Activated T-helper 2 cell treated with anti-CD3 and anti-CD28 coated beads, Interferon-gamma antibody, Interleukin-2, Interleukin-4, amounts not matched to agents 10 μg/mL and 5 μg/mL and 100 μg/mL, durations not matched to agents 14 hours and 24 hours and 36 hours (primary cell): ENCODE data around the gene ACSBG1. TPM values are rescaled to one million over a fixed set of nuclear protein-coding genes. Genes with fewer than 3 reads are reported as not detected.
A peak's percentile ranks its signal among the peaks of the same experiment; 100 is the strongest.
"Not testable (repeated sequence)": the region's sequence is repeated elsewhere in the genome, so short reads cannot be mapped to it uniquely, and the experiment has no call there.

Experiments used
- DNase-seq: peaks from one replicate; pipeline ENCODE4 v3.0.0; 2021; ENCODE audit warnings: low spot score
- H3K27ac Mint-ChIP-seq: one replicate; pipeline ENCODE4 v1.8.0; 2021; ENCODE audit warnings: mixed read lengths
- H3K27me3 Mint-ChIP-seq: one replicate; pipeline ENCODE4 v1.8.0; 2021; ENCODE audit warnings: low read depth, mixed read lengths
- H3K36me3 Mint-ChIP-seq: one replicate; pipeline ENCODE4 v1.8.0; 2021; ENCODE audit warnings: low read depth, mixed read lengths
- H3K4me1 Mint-ChIP-seq: one replicate; pipeline ENCODE4 v1.8.0; 2021; ENCODE audit warnings: low read depth, mixed read lengths
- H3K4me3 Mint-ChIP-seq: one replicate; pipeline ENCODE4 v1.8.0; 2021; ENCODE audit warnings: low read depth, mild to moderate bottlenecking, moderate library complexity, mixed read lengths
- H3K9me3 Mint-ChIP-seq: one replicate; pipeline ENCODE4 v1.8.0; 2021; ENCODE audit warnings: mixed read lengths
- intact Hi-C: fragments of 100-400 bp; cut with micrococcal nuclease; formaldehyde crosslinking; loops from one replicate; pipeline ENCODE4 v1.15.1; 2023
- total RNA-seq: library from RNA; stranded (reverse); gene quantifications from 2 replicates; pipeline ENCODE4 v1.2.3, GENCODE V29; 2022

ACSBG1 gene
- total RNA-seq, 1 donor from 2014 or later, result 0.96 TPM

- H3K27ac Mint-ChIP-seq, result peak within 1 kb of the TSS; percentile 78
- H3K4me3 Mint-ChIP-seq, result peak within 1 kb of the TSS; percentile 85
Measured at GRCh38 chr15:78264304-78265136, 30.2 kb upstream of the ACSBG1 start, which contains the start of gene DNAJA4. Gene DNAJA4, plus strand, starts transcription at chr15:78264562. Its CDS starts 202 bp downstream, at chr15:78264764.

DNA sequence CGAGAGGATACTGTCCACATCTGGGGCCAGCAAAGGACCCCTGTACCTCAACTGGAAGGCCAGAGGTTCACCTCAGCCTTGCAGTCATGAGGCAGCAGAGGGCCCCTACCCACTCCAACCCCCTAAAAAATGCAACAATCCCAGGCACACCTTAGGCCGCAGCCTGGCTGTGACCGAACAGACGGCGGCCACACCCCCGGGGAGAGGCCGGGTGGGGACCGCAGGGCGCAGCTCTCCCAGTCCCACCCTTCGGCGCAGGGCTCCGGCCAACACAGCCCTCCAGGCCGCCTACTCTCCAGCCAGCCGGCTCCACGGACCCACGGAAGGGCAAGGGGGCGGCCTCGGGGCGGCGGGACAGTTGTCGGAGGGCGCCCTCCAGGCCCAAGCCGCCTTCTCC is 29.5 kb upstream of the ACSBG1 start:
- no peaks in the 10 kb centered on the region for H3K9me3 Mint-ChIP-seq
- DNase-seq, result no peak
- no peaks in the 10 kb centered on the region for H3K27me3 Mint-ChIP-seq
- peaks cover 21% of the 10 kb centered on the region for H3K36me3 Mint-ChIP-seq
- H3K4me1 Mint-ChIP-seq, result peaks cover 19% of the 10 kb centered on the region
- peak overlapping the region; percentile 63 for H3K4me3 Mint-ChIP-seq
- intact Hi-C loops, result no loop called here
- peak overlapping the region; percentile 62 for H3K27ac Mint-ChIP-seq

More at GRCh38 chr15:78264304-78265136, 30.2 kb upstream of the ACSBG1 start, which contains the start of gene DNAJA4:
- intact Hi-C loops, result no loop called here
- DNase-seq, result peak; percentile 60
- Mint-ChIP-seq H3K36me3 (peaks cover 23% of the 10 kb centered on the region), H3K4me1 (peaks cover 21% of the 10 kb centered on the region), H3K9me3 (no peaks in the 10 kb centered on the region), H3K27me3 (no peaks in the 10 kb centered on the region)

GRCh38 chr15:78263351-78263781 is 29.0 kb upstream of the ACSBG1 start:
- Mint-ChIP-seq H3K4me1 (peaks cover 18% of the 10 kb centered on the region), H3K36me3 (peaks cover 15% of the 10 kb centered on the region), H3K9me3 (no peaks in the 10 kb centered on the region), H3K27ac (peak overlapping the region; percentile 62), H3K27me3 (no peaks in the 10 kb centered on the region), H3K4me3 (peak overlapping the region; percentile 63)
- intact Hi-C loops, result no loop called here
- no peak for DNase-seq

DNA sequence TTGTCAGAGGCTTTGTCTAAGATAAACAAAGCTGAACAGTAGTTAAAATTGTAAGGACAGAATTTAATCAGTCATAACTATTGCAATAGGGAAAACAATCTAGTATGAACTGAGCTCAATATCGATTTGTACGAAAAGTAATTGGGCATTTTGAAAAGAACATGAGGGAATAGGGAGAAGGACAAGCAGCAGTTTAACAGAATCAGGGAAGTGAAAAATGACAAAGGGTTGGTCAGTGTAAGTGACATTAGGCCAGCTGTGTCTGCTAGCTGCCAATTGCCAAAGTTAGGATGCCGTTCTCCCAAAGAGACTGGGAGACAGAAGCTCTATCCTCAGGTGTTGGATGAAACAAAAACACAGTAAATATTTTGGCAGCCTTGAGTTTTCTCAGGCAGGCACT is 26.7 kb upstream of the ACSBG1 start:
- intact Hi-C loops, result no loop called here
- H3K4me1 Mint-ChIP-seq, result peaks cover 9% of the 10 kb centered on the region
- peaks cover 5% of the 10 kb centered on the region for H3K36me3 Mint-ChIP-seq

DNA sequence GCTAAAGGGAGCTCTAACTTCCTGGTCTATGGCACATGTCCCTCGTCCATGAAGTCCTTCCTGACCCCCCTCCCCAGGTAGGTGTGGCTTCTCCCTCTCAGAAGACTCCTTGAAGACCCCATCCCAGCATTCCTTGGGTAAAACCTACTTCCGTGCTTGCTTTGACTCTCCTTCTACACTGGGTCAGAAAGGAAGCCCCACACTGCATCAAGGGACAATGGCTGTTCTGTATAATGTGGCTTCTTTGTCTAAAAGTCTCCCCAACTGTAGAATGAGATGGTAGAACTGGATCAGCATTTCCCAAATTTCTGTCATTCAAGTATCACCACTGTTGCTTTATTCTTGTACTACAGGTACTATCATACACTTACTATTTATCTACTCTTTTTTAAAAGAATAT is 26.1 kb upstream of the ACSBG1 start:
- Mint-ChIP-seq H3K9me3 (no peaks in the 10 kb centered on the region), H3K27me3 (peaks cover 7% of the 10 kb centered on the region), H3K4me3 (no peak overlapping the region), H3K36me3 (no peaks in the 10 kb centered on the region), H3K4me1 (peaks cover 4% of the 10 kb centered on the region), H3K27ac (no peak overlapping the region)
- intact Hi-C loops, result no loop called here
- no peak for DNase-seq

More for the DNA sequence above, 26.7 kb upstream of the ACSBG1 start:
- H3K27me3 Mint-ChIP-seq, result peaks cover 7% of the 10 kb centered on the region
- DNase-seq, result no peak
- H3K4me3 Mint-ChIP-seq, result no peak overlapping the region
- no peaks in the 10 kb centered on the region for H3K9me3 Mint-ChIP-seq
- no peak overlapping the region for H3K27ac Mint-ChIP-seq

DNA sequence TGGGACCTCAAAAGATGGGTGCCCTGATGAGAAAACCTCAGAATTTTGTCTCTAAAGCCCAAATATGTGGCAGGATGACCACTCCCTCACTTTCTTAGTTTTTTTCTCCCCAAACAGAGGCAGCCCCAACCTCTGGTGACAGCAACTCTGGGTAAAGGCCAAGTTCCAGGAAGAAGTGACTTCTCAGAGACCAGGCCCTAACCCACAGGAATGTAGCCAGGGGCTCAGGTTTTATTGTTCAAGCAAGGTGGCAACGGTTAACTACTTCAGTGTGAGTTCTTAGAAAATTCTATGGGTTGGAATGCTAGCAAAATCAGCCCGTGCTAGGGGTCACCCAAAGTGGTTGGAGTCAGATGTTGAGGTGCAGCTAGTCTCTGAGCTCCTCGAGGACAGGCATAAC is 24.9 kb upstream of the ACSBG1 start:
- Mint-ChIP-seq H3K9me3 (no peaks in the 10 kb centered on the region), H3K4me3 (no peak overlapping the region), H3K36me3 (no peaks in the 10 kb centered on the region), H3K27ac (no peak overlapping the region), H3K4me1 (peaks cover 1% of the 10 kb centered on the region), H3K27me3 (peaks cover 7% of the 10 kb centered on the region)
- intact Hi-C loops, result no loop called here
- DNase-seq, result no peak

- no peak for DNase-seq
- intact Hi-C loops, result no loop called here
- Mint-ChIP-seq H3K4me3 (no peak overlapping the region), H3K36me3 (no peaks in the 10 kb centered on the region), H3K4me1 (peaks cover 1% of the 10 kb centered on the region), H3K27me3 (peaks cover 7% of the 10 kb centered on the region), H3K9me3 (no peaks in the 10 kb centered on the region), H3K27ac (no peak overlapping the region)
Measured at GRCh38 chr15:78257681-78258080, 23.3 kb upstream of the ACSBG1 start.

DNA sequence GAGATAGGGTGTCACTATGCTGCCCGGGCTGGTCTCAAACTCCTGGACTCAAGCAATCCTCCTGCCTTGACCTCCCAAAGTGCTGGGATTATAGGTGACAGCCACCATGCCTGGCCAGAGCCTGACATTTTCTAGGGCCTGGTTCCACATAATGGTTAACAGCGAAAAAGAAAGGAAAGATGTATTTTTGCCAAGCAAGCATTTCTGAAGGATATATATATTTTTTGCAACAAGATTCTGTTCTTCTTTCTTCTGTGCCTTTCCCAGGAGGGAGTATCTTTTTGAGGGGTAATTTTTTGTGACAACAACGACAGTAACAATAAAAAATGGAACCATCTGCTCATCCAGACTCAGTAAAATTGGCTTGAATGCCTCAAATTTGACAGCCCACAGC is 21.7 kb upstream of the ACSBG1 start:
- Mint-ChIP-seq H3K9me3 (no peaks in the 10 kb centered on the region), H3K27ac (no peak overlapping the region), H3K36me3 (no peaks in the 10 kb centered on the region), H3K4me1 (peaks cover 1% of the 10 kb centered on the region), H3K4me3 (no peak overlapping the region), H3K27me3 (peaks cover 8% of the 10 kb centered on the region)
- intact Hi-C loops, result no loop called here
- DNase-seq, result no peak

DNA sequence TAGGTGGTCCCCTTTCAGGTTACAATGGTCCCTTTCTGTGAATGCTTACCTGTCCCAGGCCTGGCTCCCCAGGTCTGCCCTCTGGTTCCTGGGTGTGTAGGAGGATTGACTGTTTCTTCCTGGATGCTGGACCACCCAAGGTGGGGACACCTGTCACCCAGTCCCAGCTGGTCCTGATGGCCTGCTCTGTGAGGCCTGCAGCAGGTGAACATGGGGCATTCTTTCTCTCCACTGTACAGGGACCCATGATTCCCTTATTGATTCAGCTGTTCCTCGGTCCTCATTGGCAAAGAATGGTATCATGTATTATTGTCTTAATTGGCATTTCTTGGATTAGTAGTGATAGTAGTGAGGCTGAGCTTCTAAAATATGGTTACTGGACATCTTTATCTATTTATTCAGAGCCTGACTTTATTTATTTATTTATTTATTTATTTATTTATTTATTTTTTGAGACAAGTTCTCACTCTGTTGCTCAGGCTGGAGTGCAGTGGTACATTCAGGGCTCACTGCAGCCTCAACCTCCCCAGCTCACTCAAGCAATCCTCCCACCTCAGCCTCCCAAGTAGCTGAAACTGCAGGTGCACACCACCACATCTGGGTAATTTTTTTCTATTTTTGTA is 21.2 kb upstream of the ACSBG1 start:
- intact Hi-C loops, result no loop called here
- H3K27ac Mint-ChIP-seq, result no peak overlapping the region
- H3K9me3 Mint-ChIP-seq, result no peaks in the 10 kb centered on the region
- no peak for DNase-seq
- peaks cover 10% of the 10 kb centered on the region for H3K27me3 Mint-ChIP-seq
- no peak overlapping the region for H3K4me3 Mint-ChIP-seq
- H3K36me3 Mint-ChIP-seq, result no peaks in the 10 kb centered on the region
- H3K4me1 Mint-ChIP-seq, result peaks cover 1% of the 10 kb centered on the region

DNA sequence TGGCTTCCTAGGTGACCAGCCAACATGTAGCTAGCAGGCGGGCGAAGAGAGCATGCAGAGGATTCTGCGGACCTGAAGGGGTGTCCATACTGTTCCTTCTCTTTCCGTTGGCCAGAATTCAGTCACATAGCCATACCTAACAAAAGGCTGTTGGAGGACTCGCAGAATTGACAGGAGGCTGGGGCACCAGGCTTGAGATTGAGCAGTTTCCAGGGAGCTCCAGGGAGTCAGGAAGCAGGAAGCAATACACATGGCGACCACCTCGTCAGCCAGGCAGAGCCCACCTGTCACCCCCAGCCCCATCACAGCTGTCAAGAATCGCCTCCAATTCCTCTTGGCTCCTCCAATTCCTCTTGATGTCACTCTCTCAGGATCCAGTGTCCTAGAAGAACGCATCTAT is 16.8 kb upstream of the ACSBG1 start:
- H3K4me3 Mint-ChIP-seq, result no peak overlapping the region
- no peak for DNase-seq
- H3K27ac Mint-ChIP-seq, result no peak overlapping the region
- no peaks in the 10 kb centered on the region for H3K4me1 Mint-ChIP-seq
- no peaks in the 10 kb centered on the region for H3K36me3 Mint-ChIP-seq
- H3K9me3 Mint-ChIP-seq, result no peaks in the 10 kb centered on the region
- intact Hi-C loops, result no loop called here
- peaks cover 3% of the 10 kb centered on the region for H3K27me3 Mint-ChIP-seq

DNA sequence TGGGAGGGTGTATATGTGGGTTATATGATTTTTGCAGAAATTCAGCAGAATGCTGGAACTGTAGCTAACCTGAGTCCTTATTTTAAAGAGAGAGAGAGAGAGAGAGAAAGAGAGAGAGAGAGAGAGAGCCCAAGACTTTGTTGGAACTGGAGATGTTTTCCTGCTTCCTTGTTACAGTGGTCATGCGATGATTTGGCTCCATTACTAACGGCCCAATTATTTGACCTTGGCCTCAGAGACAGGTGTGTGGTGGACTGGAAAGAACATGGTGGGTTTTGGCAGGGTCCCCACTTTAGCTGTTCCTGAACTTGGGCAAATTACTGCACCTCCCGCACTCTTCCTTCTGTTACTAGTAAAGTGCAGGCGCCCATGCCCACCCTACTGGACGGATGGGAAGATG is 14.8 kb upstream of the ACSBG1 start:
- Mint-ChIP-seq H3K4me1 (no peaks in the 10 kb centered on the region), H3K27ac (no peak overlapping the region), H3K27me3 (peaks cover 3% of the 10 kb centered on the region), H3K36me3 (no peaks in the 10 kb centered on the region), H3K9me3 (no peaks in the 10 kb centered on the region), H3K4me3 (no peak overlapping the region)
- intact Hi-C loops, result no loop called here
- no peak for DNase-seq

DNA sequence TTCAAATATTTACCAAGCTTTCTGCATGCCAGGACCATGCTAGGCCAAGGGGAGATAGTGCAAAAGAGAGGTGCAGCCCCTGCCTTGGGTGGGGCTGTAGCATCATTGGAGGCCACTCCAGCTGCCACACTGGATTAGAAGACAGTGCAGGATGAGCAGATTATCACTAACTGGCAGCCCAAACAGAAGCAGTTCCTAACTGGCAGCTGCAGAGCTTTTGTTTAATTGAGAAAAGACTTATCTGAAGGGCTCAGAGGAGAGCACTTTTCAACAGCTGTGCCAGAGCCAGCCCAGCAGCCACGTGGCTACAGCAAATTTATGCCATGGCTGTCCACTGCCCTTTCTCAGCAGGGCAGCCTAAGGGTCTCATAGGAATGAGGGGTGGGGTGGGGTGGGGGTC is 13.5 kb upstream of the ACSBG1 start:
- Mint-ChIP-seq H3K4me1 (no peaks in the 10 kb centered on the region), H3K27me3 (peaks cover 3% of the 10 kb centered on the region), H3K4me3 (no peak overlapping the region), H3K36me3 (no peaks in the 10 kb centered on the region), H3K9me3 (no peaks in the 10 kb centered on the region), H3K27ac (no peak overlapping the region)
- no peak for DNase-seq
- intact Hi-C loops, result no loop called here

DNA sequence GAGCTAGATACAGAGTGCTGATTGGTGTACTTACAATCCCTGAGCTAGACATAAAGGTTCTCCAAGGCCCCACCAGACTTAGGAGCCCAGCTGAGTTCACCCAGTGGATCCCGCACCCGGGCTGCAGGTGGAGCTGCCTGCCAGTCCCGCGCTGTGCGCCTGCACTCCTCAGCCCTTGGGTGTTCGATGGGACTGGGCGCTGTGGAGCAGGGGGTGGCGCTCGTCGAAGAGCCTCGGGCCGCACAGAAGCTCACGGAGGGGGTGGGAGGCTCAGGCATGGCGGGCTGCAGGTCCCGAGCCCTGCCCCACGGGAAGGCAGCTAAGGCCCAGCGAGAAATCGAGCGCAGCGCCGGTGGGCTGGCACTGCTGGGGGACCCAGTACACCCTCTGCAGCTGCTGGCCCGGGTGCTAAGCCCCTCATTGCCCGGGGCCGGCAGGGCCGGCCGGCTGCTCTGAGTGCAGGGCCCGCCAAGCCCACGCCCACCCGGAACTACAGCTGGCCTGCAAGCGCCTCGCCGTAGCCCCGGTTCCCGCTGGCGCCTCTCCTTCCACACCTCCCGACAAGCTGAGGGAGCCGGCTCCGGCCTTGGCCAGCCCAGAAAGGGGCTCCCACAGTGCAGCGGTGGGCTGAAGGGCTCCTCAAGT is 11.7 kb upstream of the ACSBG1 start:
- H3K36me3 Mint-ChIP-seq, H3K27ac Mint-ChIP-seq, intact Hi-C loops: not testable (repeated sequence)

More for the DNA sequence above, 11.7 kb upstream of the ACSBG1 start:
- not testable (repeated sequence) for DNase-seq, H3K27me3 Mint-ChIP-seq, H3K9me3 Mint-ChIP-seq, H3K4me3 Mint-ChIP-seq, H3K4me1 Mint-ChIP-seq
